Right forelimb (tissue), 1 donor: ENCODE measurements around the gene ALDH16A1.

Experiments used
- DNase-seq: peaks from one replicate; pipeline ENCODE4 v3.0.0-alpha.2; 2018

ALDH16A1 gene

DNA sequence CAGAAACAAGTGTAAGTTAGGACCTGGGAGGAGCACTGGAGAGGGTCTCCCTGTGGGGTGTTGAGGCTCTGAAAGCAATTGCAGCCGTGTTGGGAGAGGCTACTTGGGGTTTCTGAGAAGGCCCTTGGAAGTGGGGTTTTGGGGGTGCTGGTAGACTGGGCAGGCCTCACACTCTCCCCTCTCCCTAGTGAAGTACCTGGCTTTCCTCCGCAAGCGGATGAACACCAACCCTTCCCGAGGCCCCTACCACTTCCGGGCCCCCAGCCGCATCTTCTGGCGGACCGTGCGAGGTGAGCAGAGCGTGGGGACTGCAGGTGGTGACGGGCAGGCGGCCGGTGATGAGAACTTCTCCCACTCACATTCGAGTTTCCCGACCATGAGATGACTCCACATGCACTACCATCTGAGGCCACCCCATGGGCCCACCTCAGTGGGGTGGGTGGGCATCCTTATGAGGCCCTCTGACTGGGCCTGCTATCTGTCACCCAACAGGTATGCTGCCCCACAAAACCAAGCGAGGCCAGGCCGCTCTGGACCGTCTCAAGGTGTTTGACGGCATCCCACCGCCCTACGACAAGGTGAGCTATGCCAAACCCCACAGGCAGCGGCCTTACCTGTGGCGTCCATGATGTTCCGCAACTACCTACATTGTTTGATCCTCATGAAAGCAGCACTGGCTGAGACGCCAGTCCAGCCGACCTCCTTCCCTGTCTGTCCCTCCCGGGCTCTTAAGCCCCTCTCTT is 37.4 kb downstream of the ALDH16A1 start:
- no peak for DNase-seq

GRCh38 chr19:49491030-49491803 is 38.2 kb downstream of the ALDH16A1 start:
- DNase-seq = no peak

DNA sequence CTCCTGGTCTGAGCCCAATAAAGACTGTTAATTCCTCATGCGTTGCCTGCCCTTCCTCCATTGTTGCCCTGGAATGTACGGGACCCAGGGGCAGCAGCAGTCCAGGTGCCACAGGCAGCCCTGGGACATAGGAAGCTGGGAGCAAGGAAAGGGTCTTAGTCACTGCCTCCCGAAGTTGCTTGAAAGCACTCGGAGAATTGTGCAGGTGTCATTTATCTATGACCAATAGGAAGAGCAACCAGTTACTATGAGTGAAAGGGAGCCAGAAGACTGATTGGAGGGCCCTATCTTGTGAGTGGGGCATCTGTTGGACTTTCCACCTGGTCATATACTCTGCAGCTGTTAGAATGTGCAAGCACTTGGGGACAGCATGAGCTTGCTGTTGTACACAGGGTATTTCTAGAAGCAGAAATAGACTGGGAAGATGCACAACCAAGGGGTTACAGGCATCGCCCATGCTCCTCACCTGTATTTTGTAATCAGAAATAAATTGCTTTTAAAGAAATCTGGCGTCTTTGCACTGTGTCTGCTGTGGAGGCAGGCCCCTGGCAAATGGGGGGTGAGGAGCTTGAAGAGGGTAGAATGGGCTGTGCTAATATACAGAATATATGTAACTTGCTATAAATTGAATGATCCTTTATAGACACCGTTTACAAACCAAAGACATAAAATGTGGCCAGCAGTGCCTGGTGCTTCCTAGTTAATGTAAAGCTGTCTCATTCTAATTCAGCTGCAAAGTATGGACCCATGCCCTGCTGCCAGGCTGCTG is 39.0 kb downstream of the ALDH16A1 start:
- DNase-seq = no peak

- DNase-seq = no peak
These were observed 39.8 kb downstream of the ALDH16A1 start for GRCh38 chr19:49492573-49493405.

DNA sequence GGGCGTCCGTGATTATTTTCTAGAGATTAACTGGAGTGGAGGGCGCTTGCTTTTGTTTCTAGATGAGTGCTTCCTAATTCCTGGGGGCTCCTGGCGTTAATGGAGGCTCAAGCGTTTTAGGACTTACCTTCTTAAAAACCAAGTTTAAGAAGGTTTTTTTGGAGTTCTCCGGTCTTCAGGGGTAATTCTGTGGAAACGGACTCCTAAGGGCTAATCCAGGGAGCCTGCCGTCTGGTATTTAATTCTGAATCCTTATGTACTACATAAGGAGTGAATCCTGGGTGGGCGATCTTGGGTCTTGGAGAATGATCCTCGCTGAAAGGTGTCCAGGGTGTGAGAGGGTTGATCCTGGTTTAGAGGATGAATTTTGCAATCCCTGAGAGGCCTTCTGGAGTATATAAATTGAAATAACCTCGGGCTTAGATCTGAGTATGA is 43.6 kb downstream of the ALDH16A1 start:
- no peak for DNase-seq

GRCh38 chr19:49497047-49497788 is 44.2 kb downstream of the ALDH16A1 start:
- no peak for DNase-seq

- DNase-seq = no peak
These were observed 44.7 kb downstream of the ALDH16A1 start for GRCh38 chr19:49497789-49498103.

DNA sequence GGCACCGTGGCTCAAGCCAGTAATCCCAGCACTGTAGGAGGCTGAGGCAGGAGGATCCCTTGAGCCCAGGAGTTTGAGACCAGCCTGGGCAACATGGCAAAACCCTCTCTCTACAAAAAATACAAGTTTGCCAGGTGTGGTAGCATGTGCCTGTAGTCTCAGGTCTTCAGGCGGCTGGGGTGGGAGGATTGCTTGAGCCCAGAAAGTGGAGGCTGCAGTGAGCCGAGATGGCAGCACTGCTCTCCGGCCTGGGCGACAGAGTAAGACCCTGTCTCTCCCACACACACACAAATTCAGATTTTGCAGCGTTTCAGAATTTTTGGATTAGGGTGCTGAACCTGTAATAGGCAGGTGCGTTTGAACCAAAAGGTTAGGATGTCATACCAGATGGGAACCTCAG is 45.5 kb downstream of the ALDH16A1 start:
- no peak for DNase-seq

DNA sequence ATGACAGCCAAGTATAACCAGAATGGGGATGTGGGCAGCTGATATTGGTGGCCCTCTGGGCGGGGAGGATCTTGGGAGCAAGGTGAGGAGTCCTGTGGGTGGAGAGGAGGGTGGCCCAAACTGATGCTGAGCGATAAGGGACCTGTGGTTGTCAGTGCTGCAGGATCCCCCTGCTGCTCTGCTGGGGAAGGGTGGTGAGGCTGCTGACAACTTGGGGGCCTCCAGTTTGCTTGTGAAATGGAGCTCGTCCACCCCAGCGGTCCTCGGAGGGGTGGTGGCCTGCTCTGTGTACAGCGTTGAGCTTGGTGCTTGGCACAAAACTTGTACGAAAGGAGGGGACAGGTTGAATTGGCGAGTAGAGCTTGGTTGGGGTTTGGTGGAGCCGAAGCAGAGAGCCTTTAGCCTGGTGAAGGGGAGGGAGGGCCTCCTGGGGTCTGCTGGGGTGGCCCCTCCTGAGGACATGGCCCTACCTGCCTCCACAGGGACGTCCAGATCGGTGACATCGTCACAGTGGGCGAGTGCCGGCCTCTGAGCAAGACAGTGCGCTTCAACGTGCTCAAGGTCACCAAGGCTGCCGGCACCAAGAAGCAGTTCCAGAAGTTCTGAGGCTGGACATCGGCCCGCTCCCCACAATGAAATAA is 46.1 kb downstream of the ALDH16A1 start:
- no peak for DNase-seq

- peak; percentile 71 for DNase-seq
These were observed 50.0 kb downstream of the ALDH16A1 start for GRCh38 chr19:49502866-49503581.

- DNase-seq = no peak
These were observed 50.5 kb downstream of the ALDH16A1 start for GRCh38 chr19:49503582-49503962.

GRCh38 chr19:49506575-49507105 is 53.6 kb downstream of the ALDH16A1 start:
- no peak for DNase-seq

DNA sequence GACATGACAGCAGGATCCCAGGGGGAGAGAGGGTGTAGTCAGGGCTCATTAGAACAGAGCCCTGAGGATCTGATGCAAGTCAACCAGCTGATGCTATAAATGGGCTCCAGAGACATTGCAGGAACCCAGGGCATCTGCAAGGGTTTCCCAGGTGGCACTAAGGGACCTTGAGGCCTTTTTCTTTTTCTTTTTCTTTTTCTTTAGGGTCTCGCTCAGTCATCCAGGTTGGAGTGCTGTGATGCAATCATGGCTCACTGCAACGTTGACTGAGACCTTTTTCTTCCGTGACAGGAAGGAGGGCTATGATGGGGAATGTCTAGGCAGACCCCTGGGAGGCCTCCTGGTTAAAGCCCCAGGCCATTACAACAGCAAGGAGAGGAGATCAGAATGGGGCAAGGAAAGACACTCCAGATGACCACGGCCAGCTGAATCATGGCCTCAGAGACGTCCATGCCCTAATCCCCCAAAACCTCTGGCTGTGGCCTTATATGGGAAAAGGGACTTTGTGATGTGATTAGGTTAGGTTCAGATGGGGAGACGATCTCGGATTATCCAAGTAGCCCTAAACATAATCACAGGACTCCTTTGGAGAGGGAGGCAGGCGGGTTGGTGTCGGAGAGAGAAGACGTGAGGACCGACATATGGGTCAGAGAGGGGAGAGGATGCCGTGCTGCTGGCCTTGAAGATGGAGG is 54.9 kb downstream of the ALDH16A1 start:
- no peak for DNase-seq

DNA sequence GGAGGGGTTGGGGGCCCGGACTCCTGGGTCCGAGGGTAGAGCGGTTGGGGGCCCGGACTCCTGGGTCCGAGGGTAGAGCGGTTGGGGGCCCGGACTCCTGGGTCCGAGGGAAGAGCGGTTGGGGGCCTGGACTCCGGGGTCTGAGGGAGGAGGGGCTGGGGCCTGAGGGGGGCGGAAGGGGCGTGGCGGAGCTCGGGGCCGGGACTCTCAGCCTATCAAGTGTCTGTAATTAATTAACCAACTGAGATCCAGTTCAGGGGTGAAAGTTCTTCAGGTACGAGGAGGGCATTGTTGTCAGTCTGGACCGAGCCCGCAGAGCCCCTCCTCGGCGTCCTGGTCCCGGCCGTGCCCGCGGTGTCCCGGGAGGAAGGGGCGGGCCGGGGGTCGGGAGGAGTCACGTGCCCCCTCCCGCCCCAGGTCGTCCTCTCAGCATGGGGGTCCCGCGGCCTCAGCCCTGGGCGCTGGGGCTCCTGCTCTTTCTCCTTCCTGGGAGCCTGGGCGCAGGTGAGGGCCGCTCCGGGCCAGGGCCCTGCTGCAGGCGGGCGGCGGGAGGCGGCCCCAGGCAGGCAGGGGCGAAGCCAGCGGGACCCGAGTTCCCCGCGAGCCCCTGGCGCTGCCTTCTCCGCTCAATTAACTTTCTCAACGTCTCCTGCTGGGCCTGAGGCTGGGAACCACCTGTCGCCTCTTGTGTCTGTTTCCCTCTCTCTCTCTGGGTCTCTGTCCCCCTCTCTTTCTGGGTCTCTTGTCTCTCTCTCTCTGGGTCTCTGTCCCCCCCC is 60.1 kb downstream of the ALDH16A1 start:
- peak; percentile 82 for DNase-seq

GRCh38 chr19:49513746-49514118 is 60.7 kb downstream of the ALDH16A1 start:
- no peak for DNase-seq

GRCh38 chr19:49514151-49514550 is 61.1 kb downstream of the ALDH16A1 start:
- DNase-seq = no peak

GRCh38 chr19:49515767-49516166 is 62.7 kb downstream of the ALDH16A1 start:
- DNase-seq = no peak

DNA sequence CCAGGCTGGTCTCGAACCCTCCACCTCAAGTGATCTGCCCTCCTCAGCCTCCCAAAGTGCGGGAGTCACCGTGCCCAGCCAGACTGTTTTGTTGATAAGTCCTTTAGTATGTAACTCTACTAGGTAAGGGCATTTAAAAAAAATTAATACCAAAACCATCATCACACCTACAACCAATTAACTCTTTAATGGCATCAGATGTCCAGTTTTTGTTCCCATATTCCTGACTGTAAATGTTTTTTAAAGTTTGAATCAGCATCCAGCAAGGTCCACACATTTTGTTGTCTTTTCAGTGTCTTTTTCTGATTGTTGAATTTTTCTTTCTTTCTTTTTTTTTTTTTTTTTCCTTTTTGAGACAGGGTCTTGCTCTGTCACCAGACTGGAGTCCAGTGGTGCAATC is 65.0 kb downstream of the ALDH16A1 start:
- DNase-seq = no peak
